ENCODE measurements around the gene B4GALT2.
A peak's percentile ranks its signal among the peaks of the same experiment; 100 is the strongest.

The B4GALT2 gene

GRCh38 chr1:43978551-43979260, at the start of gene B4GALT2:
Gene B4GALT2 (plus strand): TSS chr1:43979210. CDS start chr1:43981161, 1,951 bp downstream.
- peak; percentile 22 for DNase-seq

GRCh38 chr1:43930168-43930948, 48.7 kb upstream of the B4GALT2 start:
- DNase-seq: no peak

- no peak for DNase-seq
Observed at GRCh38 chr1:43930949-43931275, 48.1 kb upstream of the B4GALT2 start.

- DNase-seq: no peak
Observed at GRCh38 chr1:43931711-43932660, 47.0 kb upstream of the B4GALT2 start.

- no peak for DNase-seq
Observed at GRCh38 chr1:43932786-43933385, 46.1 kb upstream of the B4GALT2 start.

- DNase-seq: no peak
Observed at GRCh38 chr1:43933386-43934100, 45.5 kb upstream of the B4GALT2 start, which contains the start of gene ARTN. Gene ARTN (plus strand): TSS chr1:43933801. CDS start chr1:43935657, 1,856 bp downstream.

GRCh38 chr1:43934101-43934985, 44.7 kb upstream of the B4GALT2 start:
- DNase-seq: peak; percentile 51

GRCh38 chr1:43934986-43935324, 44.1 kb upstream of the B4GALT2 start:
- no peak for DNase-seq

- no peak for DNase-seq
Observed at GRCh38 chr1:43935711-43936427, 43.1 kb upstream of the B4GALT2 start.

- DNase-seq: peak; percentile 17
Observed at GRCh38 chr1:43936431-43937151, 42.4 kb upstream of the B4GALT2 start.

GRCh38 chr1:43937179-43937865, 41.7 kb upstream of the B4GALT2 start:
- no peak for DNase-seq

- DNase-seq: no peak
Observed at GRCh38 chr1:43938383-43938782, 40.6 kb upstream of the B4GALT2 start.

- no peak for DNase-seq
Observed at GRCh38 chr1:43938892-43939587, 40.0 kb upstream of the B4GALT2 start.

GRCh38 chr1:43942411-43942810, 36.6 kb upstream of the B4GALT2 start:
- DNase-seq: no peak

- no peak for DNase-seq
Observed at GRCh38 chr1:43944860-43945259, 34.1 kb upstream of the B4GALT2 start.

- DNase-seq: no peak
Observed at GRCh38 chr1:43945674-43946235, 33.3 kb upstream of the B4GALT2 start.

- DNase-seq: peak; percentile 93
Observed at GRCh38 chr1:43946236-43947060, 32.6 kb upstream of the B4GALT2 start, which contains the start of gene IPO13. Gene IPO13 (plus strand): TSS chr1:43946950. CDS start chr1:43947601, 651 bp downstream.
